ENCODE data around the gene TIMP3.

GRCh38 chr22:32824531-32825312, 23.2 kb downstream of the TIMP3 start:
- TF ChIP-seq CTCF (IDR thresholded peaks at IDR 0.05) = no peak
- TF ChIP-seq POLR2A (IDR thresholded peaks at IDR 0.05) = no peak

Measured in Peyer's patch (tissue), 4 donors.